HG03457 (cell line): ENCODE results near the gene MRPS7.
A peak's percentile ranks its signal among the peaks of the same experiment; 100 is the strongest.
"Not testable (repeated sequence)": the region's sequence is repeated elsewhere in the genome, so short reads cannot be mapped to it uniquely, and the experiment has no call there.

Experiments used
- ATAC-seq: cut with Tn5 transposase; IDR thresholded peaks from one replicate; pipeline ENCODE4 v1.9.1; 2021; ENCODE audit warnings: moderate number of reproducible peaks; ENCODE audit not compliant: unreplicated experiment

MRPS7 gene

GRCh38 chr17:75270966-75271232 is 9.2 kb downstream of the MRPS7 start, which contains the start of gene MIF4GD:
TSS of gene MIF4GD (minus strand) at chr17:75271231. CDS start at chr17:75270195, 1,036 bp downstream.
- ATAC-seq = no peak

GRCh38 chr17:75271233-75271954 is 9.7 kb downstream of the MRPS7 start:
- ATAC-seq = peak; percentile 53

GRCh38 chr17:75271955-75272847 is 10.5 kb downstream of the MRPS7 start:
- no peak for ATAC-seq

- no peak for ATAC-seq
Measured at GRCh38 chr17:75272848-75273184, 11.1 kb downstream of the MRPS7 start.

GRCh38 chr17:75273977-75274708 is 12.5 kb downstream of the MRPS7 start:
- no peak for ATAC-seq

- no peak for ATAC-seq
Measured at GRCh38 chr17:75277664-75278071, 16.0 kb downstream of the MRPS7 start.

GRCh38 chr17:75280189-75280588 is 18.5 kb downstream of the MRPS7 start:
- ATAC-seq = not testable (repeated sequence)

GRCh38 chr17:75285123-75285522 is 23.4 kb downstream of the MRPS7 start:
- ATAC-seq = no peak

GRCh38 chr17:75287221-75287620 is 25.5 kb downstream of the MRPS7 start:
- no peak for ATAC-seq

- no peak for ATAC-seq
Measured at GRCh38 chr17:75288359-75288758, 26.7 kb downstream of the MRPS7 start.

- ATAC-seq = peak; percentile 3
Measured at GRCh38 chr17:75288770-75289114, 27.1 kb downstream of the MRPS7 start.

- ATAC-seq = peak; percentile 83
Measured at GRCh38 chr17:75289115-75289831, 27.6 kb downstream of the MRPS7 start, which contains the start of gene SLC25A19. TSS of gene SLC25A19 (minus strand) at chr17:75289433. CDS start at chr17:75286764, 2,669 bp downstream.

GRCh38 chr17:75289832-75290337 is 28.2 kb downstream of the MRPS7 start:
- ATAC-seq = no peak

- ATAC-seq = not testable (repeated sequence)
Measured at GRCh38 chr17:75292810-75293448, 31.2 kb downstream of the MRPS7 start.

- peak; percentile 56 for ATAC-seq
Measured at GRCh38 chr17:75295201-75296158, 33.8 kb downstream of the MRPS7 start.

GRCh38 chr17:75300280-75300679 is 38.6 kb downstream of the MRPS7 start:
- no peak for ATAC-seq

- ATAC-seq = no peak
Measured at GRCh38 chr17:75301049-75301448, 39.4 kb downstream of the MRPS7 start.

GRCh38 chr17:75301502-75302206 is 40.0 kb downstream of the MRPS7 start:
- ATAC-seq = no peak
